HCT116 (cell line): ENCODE data around the gene THSD7B. TPM values are rescaled to one million over a fixed set of nuclear protein-coding genes. Genes with fewer than 3 reads are reported as not detected.

Experiments
- ATAC-seq: fragments of 200-7000 bp; cut with Tn5 transposase; 2 replicates; pipeline ENCODE4 v1.9.1; 2020; ENCODE audit warnings: mild to moderate bottlenecking, moderate library complexity
- BruUV-seq: library from RNA; stranded (reverse); fragments of 400-500 nt; replicated peaks from 2 replicates; lab custom pipeline; 2021; lab: Mats Ljungman, UMichigan
- CTCF ChIA-PET: fragments of 300-600 bp; sonication (Branson Sonifier 250); formaldehyde crosslinking; loops from one replicate; lab custom pipeline; 2021; ENCODE audit warnings: antibody characterized with exemption; lab: Charles Lee
- POLR2A ChIA-PET: fragments of 300-600, 350-600 bp; sonication (Branson Sonifier 250); formaldehyde crosslinking; loops from one replicate; lab custom pipeline; 2021; ENCODE audit warnings: antibody characterized with exemption; lab: Charles Lee
- RAD21 ChIA-PET, 2 experiments: fragments of 300-600 bp; sonication (Branson Sonifier 250); formaldehyde crosslinking; loops; one replicate each; lab custom pipeline; 2023; ENCODE audit warnings: low total read pairs in 2 of 2; ENCODE audit not compliant: uncharacterized antibody in 2 of 2, unreplicated experiment in 2 of 2, low non-redundant PET in 1 of 2; lab: Charles Lee
- DNase-seq: peaks from one replicate; pipeline ENCODE4 v3.0.0-alpha.2; 2010; ENCODE audit warnings: low read depth, low spot score
- H2AFZ ChIP-seq: fragments of 200-600 bp; shearing (Covaris generic), sonication (generic); 2 replicates; pipeline ENCODE4 v1.6.1; 2017; ENCODE audit warnings: low read depth, mixed run types, mixed read lengths, antibody characterized with exemption, low read length; ENCODE audit not compliant: poor library complexity, severe bottlenecking
- H3K27ac ChIP-seq: 2 replicates; pipeline ENCODE4 v1.5.1; 2012; ENCODE audit warnings: low read depth, low read length
- H3K27me3 ChIP-seq: fragments of 200-600 bp; sonication (generic); 2 replicates; pipeline ENCODE4 v1.6.1; 2016; ENCODE audit warnings: mixed run types, low read length, mixed read lengths; ENCODE audit not compliant: insufficient read depth
- H3K36me3 ChIP-seq, 2 experiments: fragments of 200-500 bp in 1 of 2; fragments of 200-600 bp in 1 of 2; sonication (Bioruptor generic) in 1 of 2; sonication (generic) in 1 of 2; 2 replicates each; pipeline versions ENCODE4 v1.5.1 to v1.6.1; 2014 to 2016; ENCODE audit warnings: low read length in 2 of 2, inconsistent platforms in 1 of 2, mixed read lengths in 1 of 2, mixed run types in 1 of 2; ENCODE audit not compliant: insufficient read depth in 2 of 2, control insufficient read depth in 1 of 2
- H3K4me1 ChIP-seq, 2 experiments: fragments of 200-600 bp in 1 of 2; sonication (generic) in 1 of 2; 2 replicates each; pipeline versions ENCODE4 v1.5.1 to v1.6.1; 2012 to 2017; ENCODE audit warnings: low read length in 2 of 2, inconsistent platforms in 1 of 2, mild to moderate bottlenecking in 1 of 2, mixed read lengths in 1 of 2, mixed run types in 1 of 2, moderate library complexity in 1 of 2; ENCODE audit not compliant: insufficient read depth in 2 of 2, control insufficient read depth in 1 of 2
- H3K4me2 ChIP-seq: fragments of 200-600 bp; sonication (generic); 2 replicates; pipeline ENCODE4 v1.6.1; 2017; ENCODE audit warnings: mixed run types, low read length, mixed read lengths
- H3K4me3 ChIP-seq, 2 experiments: fragments of 200-600 bp in 1 of 2; sonication (generic) in 1 of 2; replicated peaks in 1 of 2; 2 replicates each; pipeline ENCODE4 v1.5.1; 2011 to 2016; ENCODE audit warnings: low read length in 2 of 2, control low read depth in 1 of 2, low read depth in 1 of 2, mild to moderate bottlenecking in 1 of 2, mixed read lengths in 1 of 2, mixed run types in 1 of 2
- H3K79me2 ChIP-seq: fragments of 200-600 bp; sonication (generic); 2 replicates; pipeline ENCODE4 v1.6.1; 2017; ENCODE audit warnings: mild to moderate bottlenecking, mixed run types, low read length, moderate library complexity, mixed read lengths; ENCODE audit not compliant: insufficient read depth
- H3K9ac ChIP-seq: fragments of 200-600 bp; sonication (generic); 2 replicates; pipeline ENCODE4 v1.6.1; 2016; ENCODE audit warnings: low read length, mixed read lengths
- H3K9me2 ChIP-seq: fragments of 200-600 bp; sonication (generic), shearing (Covaris generic); 2 replicates; pipeline ENCODE4 v1.6.1; 2017; ENCODE audit warnings: mixed run types, mild to moderate bottlenecking, moderate library complexity; ENCODE audit not compliant: insufficient read depth
- H3K9me3 ChIP-seq, 2 experiments: fragments of 200-500 bp in 1 of 2; fragments of 200-600 bp in 1 of 2; sonication (Bioruptor generic) in 1 of 2; sonication (generic) in 1 of 2; 2 replicates each; pipeline ENCODE4 v1.6.1; 2014 to 2017; ENCODE audit warnings: low read length in 2 of 2, mixed read lengths in 2 of 2, inconsistent platforms in 1 of 2, low read depth in 1 of 2, mild to moderate bottlenecking in 1 of 2, mixed run types in 1 of 2, moderate library complexity in 1 of 2; ENCODE audit not compliant: control insufficient read depth in 1 of 2, insufficient read depth in 1 of 2
- H4K20me1 ChIP-seq: fragments of 200-600 bp; sonication (generic), shearing (Covaris generic); 2 replicates; pipeline ENCODE4 v1.6.1; 2017; ENCODE audit warnings: mixed run types, mild to moderate bottlenecking, moderate library complexity; ENCODE audit not compliant: insufficient read depth
- ATF3 ChIP-seq: IDR thresholded peaks from 2 replicates; pipeline ENCODE4 v1.6.1; 2012
- CEBPB ChIP-seq: IDR thresholded peaks from 2 replicates; pipeline ENCODE4 v1.6.1; 2012; ENCODE audit warnings: low read depth
- CTCF ChIP-seq, 3 experiments: fragments of 200-600 bp in 1 of 3; sonication (generic) in 1 of 3; IDR thresholded peaks in 2 of 3; conservative IDR thresholded peaks in 1 of 3; 2 replicates each; pipeline ENCODE4 v1.5.1; 2012 to 2017; ENCODE audit warnings: low read depth in 2 of 3, low read length in 2 of 3, antibody characterized with exemption in 1 of 3, borderline replicate concordance in 1 of 3, control low read depth in 1 of 3, mild to moderate bottlenecking in 1 of 3, mixed read lengths in 1 of 3, mixed run types in 1 of 3, moderate library complexity in 1 of 3; ENCODE audit not compliant: insufficient read depth in 1 of 3
- ELF1 ChIP-seq: IDR thresholded peaks from 2 replicates; pipeline ENCODE4 v1.6.1; 2012; ENCODE audit warnings: low read depth, borderline replicate concordance
- EZH2 ChIP-seq: fragments of 200-600 bp; sonication (generic); IDR thresholded peaks from 2 replicates; pipeline ENCODE4 v1.6.1; 2017; ENCODE audit warnings: antibody characterized with exemption, mixed run types
- FOSL1 ChIP-seq: IDR thresholded peaks from 2 replicates; pipeline ENCODE4 v1.6.1; 2012; ENCODE audit warnings: low read depth
- JUND ChIP-seq: IDR thresholded peaks from 2 replicates; pipeline ENCODE4 v1.6.1; 2012
- POLR2A ChIP-seq: IDR thresholded peaks from 2 replicates; pipeline ENCODE4 v1.7.0; 2011; ENCODE audit warnings: borderline replicate concordance; ENCODE audit not compliant: insufficient read depth, insufficient read length; ENCODE audit errors: extremely low read depth
- RAD21 ChIP-seq: IDR thresholded peaks from 2 replicates; pipeline ENCODE4 v1.6.1; 2012; ENCODE audit warnings: low read depth, mild to moderate bottlenecking
- SIN3A ChIP-seq: IDR thresholded peaks from 2 replicates; pipeline ENCODE4 v1.6.1; 2012; ENCODE audit warnings: low read depth
- TCF7L2 ChIP-seq: IDR thresholded peaks from 2 replicates; pipeline ENCODE4 v1.7.0; 2011; ENCODE audit warnings: borderline replicate concordance, inconsistent platforms; ENCODE audit not compliant: insufficient read depth, insufficient read length; ENCODE audit errors: extremely low read depth
- YY1 ChIP-seq: IDR thresholded peaks from 2 replicates; pipeline ENCODE4 v1.6.1; 2011; ENCODE audit warnings: low read length, low read depth, moderate library complexity, mild to moderate bottlenecking; ENCODE audit not compliant: insufficient replicate concordance; ENCODE audit errors: extremely low read depth
- ZBTB33 ChIP-seq: IDR thresholded peaks from 2 replicates; pipeline ENCODE4 v1.6.1; 2011; ENCODE audit warnings: mild to moderate bottlenecking, low read length, moderate library complexity; ENCODE audit not compliant: insufficient replicate concordance; ENCODE audit errors: extremely low read depth
- ZFX ChIP-seq: fragments of 450-650 bp; IDR thresholded peaks from 2 replicates; pipeline ENCODE4 v1.6.1; 2017
- ZNF274 ChIP-seq: fragments of 200-500 bp; sonication (Bioruptor generic); IDR thresholded peaks from 2 replicates; pipeline ENCODE4 v1.6.1; 2014; ENCODE audit warnings: mild to moderate bottlenecking, low read depth, low read length, inconsistent platforms
- intact Hi-C: fragments of 100-400 bp; cut with micrococcal nuclease; formaldehyde crosslinking; loops from 2 replicates; pipeline ENCODE4 v1.10.0; 2022
- total RNA-seq: library from RNA; stranded (reverse); gene quantifications from one replicate; pipeline ENCODE4 v1.2.1, GENCODE V29; 2021; ENCODE audit not compliant: unreplicated experiment

Gene THSD7B
- total RNA-seq, 1 experiment from 2014 or later, result not detected

- Histone ChIP-seq H3K4me1 (no peaks in the 10 kb centered on the region), H2AFZ (no peak overlapping the region), H4K20me1 (no peaks in the 10 kb centered on the region), H3K36me3 (no peaks in the 10 kb centered on the region), H3K27ac (no peak overlapping the region), H3K79me2 (no peaks in the 10 kb centered on the region), H3K9ac (no peak overlapping the region), H3K4me3 (no peak overlapping the region), H3K27me3 (no peaks in the 10 kb centered on the region), H3K4me2 (no peak overlapping the region), H3K9me3 (no peaks in the 10 kb centered on the region), H3K9me2 (no peaks in the 10 kb centered on the region)
- RAD21 ChIA-PET, result no interaction called here
- POLR2A ChIA-PET, result no interaction called here
- DNase-seq (no peak), ATAC-seq (no peak)
- no TSS peak for BruUV-seq
- intact Hi-C loops, result no loop called here
- TF ChIP-seq POLR2A, result no peak
- TF ChIP-seq ZBTB33, result no peak
- TF ChIP-seq YY1, result no peak
- no peak for TF ChIP-seq EZH2
- TF ChIP-seq SIN3A, result no peak
- no peak for TF ChIP-seq ELF1
- TF ChIP-seq FOSL1, result no peak
- TF ChIP-seq ZFX, result no peak
- no peak for TF ChIP-seq ATF3
- TF ChIP-seq TCF7L2, result no peak
- TF ChIP-seq ZNF274, result no peak
- no peak for TF ChIP-seq RAD21
- TF ChIP-seq JUND, result no peak
- no peak for TF ChIP-seq CTCF (IDR thresholded peaks at IDR 0.05 in 2 of 3, conservative IDR thresholded peaks at IDR 0.05 in 1 of 3; ENCODE audit: borderline replicate concordance in 1 of 3, insufficient read depth in 1 of 3, low read depth in 2 of 3, low read length in 2 of 3)
- TF ChIP-seq CEBPB, result no peak
- CTCF ChIA-PET, result no interaction called here
These were observed 33.4 kb downstream of the THSD7B start for GRCh38 chr2:136798766-136799165.
